Measurements from ENCODE around the gene P3H1. TPM values are rescaled to one million over a fixed set of nuclear protein-coding genes. Genes with fewer than 3 reads are reported as not detected.

The P3H1 gene
- total and polyA plus RNA-seq, 2 of the 13 experiments (the other 11 are each of a cell fraction or from before 2014, with no cell fraction given), result 64.6 to 120 TPM

- TF ChIP-seq HNRNPL (IDR thresholded peaks at IDR 0.05; ENCODE audit: low read depth, low read length), result no peak
- no peak for TF ChIP-seq ZNF362 (CRISPR knock-in tag; IDR thresholded peaks at IDR 0.05; ENCODE audit: borderline replicate concordance)
Observed at GRCh38 chr1:42780176-42780575, 13.3 kb upstream of the P3H1 start (continued).

GRCh38 chr1:42779725-42780124 is 12.9 kb upstream of the P3H1 start:
- Histone ChIP-seq H3K79me2 (ENCODE audit: insufficient read depth, low read length) (no peaks in the 10 kb centered on the region), H2AFZ (ENCODE audit: low read length) (no peak overlapping the region), H3K4me1 (ENCODE audit: insufficient read depth, low read length) (peaks cover 12% of the 10 kb centered on the region; the same call in 1 of the 2 replicates), H3K9me3 (ENCODE audit: low read length) (no peaks in the 10 kb centered on the region), H4K20me1 (ENCODE audit: insufficient read depth, low read length) (no peaks in the 10 kb centered on the region), H3K4me3 (replicated peaks in 1 of 3; ENCODE audit: insufficient read depth in 1 of 3, low read depth in 2 of 3, low read length in 3 of 3) (no peak overlapping the region), H3K27ac (ENCODE audit: extremely low read length, insufficient read depth, low read length) (no peak overlapping the region), H3K27me3 (ENCODE audit: control insufficient read depth in 1 of 2, insufficient read depth in 2 of 2, low read length in 2 of 2) (no peaks in the 10 kb centered on the region), H3K4me2 (ENCODE audit: low read depth, low read length) (no peak overlapping the region), H3K36me3 (replicated peaks in 1 of 2; ENCODE audit: control insufficient read depth in 1 of 2, insufficient read depth in 2 of 2, low read length in 2 of 2) (peaks cover 15 to 44% of the 10 kb centered on the region in 2 experiments), H3K9ac (ENCODE audit: insufficient read depth, low read depth, low read length) (no peak overlapping the region)
- CTCF ChIA-PET (ENCODE audit: low intra/inter-chr PET ratio, low total read pairs), result interaction anchor here (1.0 kb wide), 1 partner anchor 294 kb away, joined by 4 read pairs; no protein-coding TSS in a partner anchor
- ATAC-seq (no peak), FAIRE-seq (no peak), DNase-seq (ENCODE audit: low spot score) (no peak)
- in situ Hi-C loops (cut with HindIII; ENCODE audit: extremely low pct_ligation_motif_present, low pct_unique_long_range_greater_than_20kb) (loop anchor here (5.0 kb wide), 2 partner anchors 123 to 293 kb away; no protein-coding TSS in a partner anchor), intact Hi-C loops (cut with micrococcal nuclease; ENCODE audit: unreplicated experiment) (loop anchor here (5.0 kb wide), 1 partner anchor 293 kb away; no protein-coding TSS in a partner anchor)
- no TSS peak for BruUV-seq (replicated peaks)
- 94% methylated on average over 2 of the region's 2 CpGs for WGBS (ENCODE audit: low lambda C conversion rate)
- POLR2A ChIA-PET, result interaction anchor here (2.9 kb wide), 1 partner anchor 13 kb away, joined by 9 read pairs; the partner anchor contains the start of genes C1orf50 and P3H1
- TF ChIP-seq ZNF430 (CRISPR knock-in tag; IDR thresholded peaks at IDR 0.05) (no peak), ZNF142 (CRISPR knock-in tag; IDR thresholded peaks at IDR 0.05) (no peak), ARID2 (CRISPR knock-in tag; IDR thresholded peaks at IDR 0.05; ENCODE audit: borderline replicate concordance) (no peak), ATRX (CRISPR knock-in tag; IDR thresholded peaks at IDR 0.05; ENCODE audit: borderline replicate concordance) (no peak), ZNF569 (CRISPR knock-in tag; IDR thresholded peaks at IDR 0.05; ENCODE audit: borderline replicate concordance) (no peak), ZKSCAN8 (CRISPR knock-in tag; IDR thresholded peaks at IDR 0.05; ENCODE audit: borderline replicate concordance) (no peak), CREM (IDR thresholded peaks at IDR 0.05) (no peak), CREM (CRISPR knock-in tag; IDR thresholded peaks at IDR 0.05) (no peak), DRAP1 (CRISPR knock-in tag; IDR thresholded peaks at IDR 0.05) (no peak), LRRFIP1 (CRISPR knock-in tag; conservative IDR thresholded peaks at IDR 0.05) (no peak)

Measured in HepG2 (cell line).